GM19351 (cell line): Measurements from ENCODE around the gene LRRC51.

Source experiments
- ATAC-seq: cut with Tn5 transposase; IDR thresholded peaks from one replicate; pipeline ENCODE4 v1.9.1; 2021; ENCODE audit warnings: mild to moderate bottlenecking, moderate library complexity; ENCODE audit not compliant: unreplicated experiment

LRRC51 gene

GRCh38 chr11:72080326-72081183 lies at the start of gene LRRC51, which contains the start of gene NUMA1:
LRRC51 (plus strand) TSS chr11:72080850; CDS start chr11:72089084, 8,234 bp downstream.
NUMA1 (minus strand) TSS chr11:72080542; CDS start chr11:72035943, 44,599 bp downstream.
- peak; percentile 94 for ATAC-seq

GRCh38 chr11:72036687-72037086 lies 44.0 kb upstream of the LRRC51 start:
- no peak for ATAC-seq

- ATAC-seq = no peak
These were observed 42.9 kb upstream of the LRRC51 start for GRCh38 chr11:72037554-72038311.

GRCh38 chr11:72038491-72038890 lies 42.2 kb upstream of the LRRC51 start:
- ATAC-seq = no peak

GRCh38 chr11:72039031-72039855 lies 41.4 kb upstream of the LRRC51 start:
- ATAC-seq = no peak

- no peak for ATAC-seq
These were observed 40.7 kb upstream of the LRRC51 start for GRCh38 chr11:72039856-72040401.

GRCh38 chr11:72040491-72041363 lies 39.9 kb upstream of the LRRC51 start:
- no peak for ATAC-seq

- no peak for ATAC-seq
These were observed 39.1 kb upstream of the LRRC51 start for GRCh38 chr11:72041364-72042063.

- ATAC-seq = no peak
These were observed 38.4 kb upstream of the LRRC51 start for GRCh38 chr11:72042064-72042745.

GRCh38 chr11:72045849-72046248 lies 34.8 kb upstream of the LRRC51 start:
- ATAC-seq = no peak

GRCh38 chr11:72048766-72049460 lies 31.7 kb upstream of the LRRC51 start:
- no peak for ATAC-seq

GRCh38 chr11:72058416-72059034 lies 22.1 kb upstream of the LRRC51 start:
- ATAC-seq = no peak

- ATAC-seq = no peak
These were observed 18.8 kb upstream of the LRRC51 start for GRCh38 chr11:72061739-72062396.

- no peak for ATAC-seq
These were observed 13.8 kb upstream of the LRRC51 start for GRCh38 chr11:72066855-72067254.

GRCh38 chr11:72067266-72067665 lies 13.4 kb upstream of the LRRC51 start:
- ATAC-seq = no peak

GRCh38 chr11:72067676-72068075 lies 13.0 kb upstream of the LRRC51 start:
- no peak for ATAC-seq

GRCh38 chr11:72069200-72069599 lies 11.4 kb upstream of the LRRC51 start:
- no peak for ATAC-seq
